MM.1S (cell line): Measurements from ENCODE around the gene GNAS.
A peak's percentile ranks its signal among the peaks of the same experiment; 100 is the strongest.

ENCODE experiments used
- DNase-seq: peaks from one replicate; pipeline ENCODE4 v3.0.0-alpha.2; 2015
- H2AFZ ChIP-seq: fragments of 300-600 bp; sonication (generic); 2 replicates; pipeline ENCODE4 v1.6.0; 2016; ENCODE audit warnings: antibody characterized with exemption, low read length
- H3F3A ChIP-seq: fragments of 300-600 bp; sonication (generic); 2 replicates; pipeline ENCODE4 v1.6.1; 2016; ENCODE audit warnings: mild to moderate bottlenecking, antibody characterized with exemption, low read length, moderate library complexity, mixed read lengths; ENCODE audit not compliant: insufficient read depth
- H3K27ac ChIP-seq: fragments of 300-600 bp; sonication (generic); 2 replicates; pipeline ENCODE4 v1.5.1; 2016; ENCODE audit warnings: mild to moderate bottlenecking, low read length
- H3K27me3 ChIP-seq: fragments of 300-600 bp; sonication (generic); replicated peaks from 2 replicates; pipeline ENCODE4 v1.6.0; 2016; ENCODE audit warnings: low read length; ENCODE audit not compliant: insufficient read depth
- H3K36me3 ChIP-seq: fragments of 300-600 bp; sonication (generic); replicated peaks from 2 replicates; pipeline ENCODE4 v1.6.1; 2016; ENCODE audit warnings: mild to moderate bottlenecking, low read length, mixed read lengths; ENCODE audit not compliant: insufficient read depth
- H3K4me1 ChIP-seq: fragments of 300-600 bp; sonication (generic); 2 replicates; pipeline ENCODE4 v1.6.1; 2016; ENCODE audit warnings: low read length, mixed read lengths
- H3K4me2 ChIP-seq: fragments of 300-600 bp; sonication (generic); 2 replicates; pipeline ENCODE4 v1.6.0; 2016; ENCODE audit warnings: low read depth, low read length
- H3K4me3 ChIP-seq: fragments of 300-600 bp; sonication (generic); 2 replicates; pipeline ENCODE4 v1.5.1; 2016; ENCODE audit warnings: low read length, mixed read lengths
- H3K79me2 ChIP-seq: fragments of 300-600 bp; sonication (generic); 2 replicates; pipeline ENCODE4 v1.6.1; 2016; ENCODE audit warnings: mixed run types, low read length, mixed read lengths
- H3K9ac ChIP-seq: fragments of 300-600 bp; sonication (generic); 2 replicates; pipeline ENCODE4 v1.6.1; 2016; ENCODE audit warnings: low read length, mixed read lengths
- H3K9me2 ChIP-seq: fragments of 300-600 bp; sonication (generic); replicated peaks from 2 replicates; pipeline ENCODE4 v1.6.1; 2016; ENCODE audit warnings: mild to moderate bottlenecking, low read length, mixed read lengths; ENCODE audit not compliant: insufficient read depth
- H3K9me3 ChIP-seq: fragments of 300-600 bp; sonication (generic); replicated peaks from 2 replicates; pipeline ENCODE4 v1.6.1; 2016; ENCODE audit warnings: mild to moderate bottlenecking, low read length, mixed read lengths; ENCODE audit not compliant: insufficient read depth
- H4K20me1 ChIP-seq: fragments of 300-600 bp; sonication (generic); 2 replicates; pipeline ENCODE4 v1.6.1; 2016; ENCODE audit warnings: mild to moderate bottlenecking, low read length, moderate library complexity, mixed read lengths; ENCODE audit not compliant: insufficient read depth
- CTCF ChIP-seq: fragments of 300-600 bp; sonication (generic); IDR thresholded peaks from 2 replicates; pipeline ENCODE4 v1.5.1; 2016; ENCODE audit warnings: antibody characterized with exemption, low read length, mixed read lengths
- EZH2 ChIP-seq: fragments of 300-600 bp; sonication (generic); optimal IDR thresholded peaks from 2 replicates; pipeline ENCODE3; 2017; ENCODE audit warnings: low read depth, mild to moderate bottlenecking, antibody characterized with exemption, low read length, mixed read lengths
- EZH2phosphoT487 ChIP-seq: fragments of 300-600 bp; sonication (generic); IDR thresholded peaks from 2 replicates; pipeline ENCODE4 v1.6.1; 2018; ENCODE audit warnings: antibody characterized with exemption, low read length

The GNAS gene

GRCh38 chr20:58852543-58853271 lies at the start of gene GNAS:
Gene GNAS (plus strand): TSS chr20:58852716.
- H3K27ac ChIP-seq = no peak within 1 kb of the TSS
- H3K79me2 ChIP-seq = no peaks in the 10 kb centered on the region; the same call in 1 of the 2 replicates
- no peak for TF ChIP-seq EZH2
- TF ChIP-seq CTCF = peak; percentile 51
- no peak for TF ChIP-seq EZH2phosphoT487
- H2AFZ ChIP-seq = peak within 1 kb of the TSS; percentile 88
- H3K4me2 ChIP-seq = peak within 1 kb of the TSS; percentile 78
- peaks cover 70% of the 10 kb centered on the region for H3K27me3 ChIP-seq
- no peak for DNase-seq
- no peaks in the 10 kb centered on the region for H3K36me3 ChIP-seq
- no peaks in the 10 kb centered on the region for H3K9me3 ChIP-seq
- no peaks in the 10 kb centered on the region for H3K9me2 ChIP-seq
- no peaks in the 10 kb centered on the region for H3F3A ChIP-seq
- peak within 1 kb of the TSS; percentile 79 for H3K4me3 ChIP-seq
- no peaks in the 10 kb centered on the region for H4K20me1 ChIP-seq
- no peaks in the 10 kb centered on the region for H3K4me1 ChIP-seq
- H3K9ac ChIP-seq = no peak within 1 kb of the TSS

GRCh38 chr20:58803533-58803932 lies 49.0 kb upstream of the GNAS start:
- Histone ChIP-seq H3K36me3 (no peaks in the 10 kb centered on the region), H3K9me2 (no peaks in the 10 kb centered on the region)

GRCh38 chr20:58807801-58808200 lies 44.7 kb upstream of the GNAS start:
- Histone ChIP-seq H3K27me3 (peaks cover 100% of the 10 kb centered on the region), H3K4me2 (no peak overlapping the region), H3K79me2 (no peaks in the 10 kb centered on the region), H2AFZ (no peak overlapping the region), H3K9ac (no peak overlapping the region), H3K4me1 (no peaks in the 10 kb centered on the region), H3F3A (no peaks in the 10 kb centered on the region), H3K9me3 (no peaks in the 10 kb centered on the region), H3K36me3 (no peaks in the 10 kb centered on the region), H3K9me2 (no peaks in the 10 kb centered on the region), H3K27ac (no peak overlapping the region), H3K4me3 (no peak overlapping the region), H4K20me1 (no peaks in the 10 kb centered on the region)
- DNase-seq = no peak
- TF ChIP-seq EZH2 (no peak), CTCF (no peak), EZH2phosphoT487 (no peak)

More at GRCh38 chr20:58803533-58803932, 49.0 kb upstream of the GNAS start:
- no peaks in the 10 kb centered on the region for H4K20me1 ChIP-seq
- H3K9ac ChIP-seq = no peak overlapping the region
- H3K4me2 ChIP-seq = no peak overlapping the region
- peaks cover 96% of the 10 kb centered on the region for H3K27me3 ChIP-seq
- DNase-seq = no peak
- H3K27ac ChIP-seq = no peak overlapping the region
- no peaks in the 10 kb centered on the region for H3K4me1 ChIP-seq
- no peak for TF ChIP-seq EZH2phosphoT487
- no peak for TF ChIP-seq EZH2
- TF ChIP-seq CTCF = no peak
- H3K79me2 ChIP-seq = no peaks in the 10 kb centered on the region
- H2AFZ ChIP-seq = no peak overlapping the region
- H3K9me3 ChIP-seq = no peaks in the 10 kb centered on the region
- H3K4me3 ChIP-seq = no peak overlapping the region
- no peaks in the 10 kb centered on the region for H3F3A ChIP-seq
